CD8-positive, alpha-beta memory T cell (primary cell): ENCODE measurements around the gene ST6GAL1. TPM values are rescaled to one million over a fixed set of nuclear protein-coding genes. Genes with fewer than 3 reads are reported as not detected.

Source experiments
- CTCF ChIA-PET: fragments of 350-600 bp; sonication (Branson Sonifier 250); formaldehyde crosslinking; loops from one replicate; lab custom pipeline; 2021; ENCODE audit warnings: antibody characterized with exemption; lab: Charles Lee
- POLR2A ChIA-PET: fragments of 350-600 bp; sonication (Branson Sonifier 250); formaldehyde crosslinking; loops from one replicate; lab custom pipeline; 2021; ENCODE audit warnings: antibody characterized with exemption; lab: Charles Lee
- DNase-seq, 5 donors: peaks; one replicate each; pipeline versions ENCODE4 v3.0.0 to v3.0.0-alpha.2; 2020 to 2022; ENCODE audit warnings: mixed read lengths in 1 of 5
- H3K27ac ChIP-seq: one replicate; pipeline ENCODE4 v1.7.0; 2013; ENCODE audit warnings: low read depth, mild to moderate bottlenecking, low read length, moderate library complexity
- H3K27me3 ChIP-seq: 2 replicates; pipeline ENCODE4 v1.7.0; 2013; ENCODE audit warnings: low read length, mild to moderate bottlenecking; ENCODE audit not compliant: insufficient read depth, poor library complexity, severe bottlenecking
- H3K36me3 ChIP-seq: 2 replicates; pipeline ENCODE4 v1.7.0; 2013; ENCODE audit warnings: mild to moderate bottlenecking, low read length, moderate library complexity; ENCODE audit not compliant: insufficient read depth
- H3K4me1 ChIP-seq: 2 replicates; pipeline ENCODE4 v1.7.0; 2013; ENCODE audit warnings: mild to moderate bottlenecking, low read length, moderate library complexity; ENCODE audit not compliant: insufficient read depth
- H3K4me3 ChIP-seq: 2 replicates; pipeline ENCODE4 v1.7.0; 2013; ENCODE audit warnings: mild to moderate bottlenecking, low read length
- H3K9me3 ChIP-seq: 2 replicates; pipeline ENCODE4 v1.7.0; 2013; ENCODE audit warnings: mild to moderate bottlenecking, low read length
- H3K27ac Mint-ChIP-seq, 8 donors: one replicate each; pipeline ENCODE4 v1.8.0; 2020 to 2021; ENCODE audit warnings: mixed read lengths in 8 of 8, mild to moderate bottlenecking in 6 of 8, inconsistent platforms in 3 of 8, moderate library complexity in 3 of 8
- H3K27me3 Mint-ChIP-seq, 2 donors: one replicate each; pipeline ENCODE4 v1.8.0; 2020 to 2021; ENCODE audit warnings: mixed read lengths in 2 of 2, mild to moderate bottlenecking in 1 of 2, moderate library complexity in 1 of 2
- H3K36me3 Mint-ChIP-seq, 3 donors: one replicate each; pipeline ENCODE4 v1.8.0; 2020 to 2021; ENCODE audit warnings: mixed read lengths in 3 of 3, inconsistent platforms in 1 of 3, mild to moderate bottlenecking in 1 of 3
- H3K4me1 Mint-ChIP-seq, 3 donors: one replicate each; pipeline ENCODE4 v1.8.0; 2020 to 2021; ENCODE audit warnings: mixed read lengths in 3 of 3, inconsistent platforms in 1 of 3, mild to moderate bottlenecking in 1 of 3
- H3K4me3 Mint-ChIP-seq, 7 donors: one replicate each; pipeline ENCODE4 v1.8.0; 2020 to 2021; ENCODE audit warnings: mixed read lengths in 7 of 7, mild to moderate bottlenecking in 6 of 7, moderate library complexity in 4 of 7, inconsistent platforms in 2 of 7
- H3K9me3 Mint-ChIP-seq, 5 donors: one replicate each; pipeline ENCODE4 v1.8.0; 2020 to 2022; ENCODE audit warnings: mixed read lengths in 5 of 5, mild to moderate bottlenecking in 3 of 5, moderate library complexity in 2 of 5, inconsistent platforms in 1 of 5
- polyA plus RNA-seq: library from polyadenylated mRNA; unstranded; fragments of 300-500 nt; fragmentation: Illumina TruSeq; gene quantifications from one replicate; pipeline ENCODE4 v1.2.3, GENCODE V29; 2021
- total RNA-seq, 2 experiments: library from RNA; stranded (reverse); gene quantifications; one replicate each; pipeline ENCODE4 v1.2.3, GENCODE V29; 2021

Gene ST6GAL1
- total and polyA plus RNA-seq, 3 experiments from 2014 or later = 96.8 to 139 (median 108) TPM

DNA sequence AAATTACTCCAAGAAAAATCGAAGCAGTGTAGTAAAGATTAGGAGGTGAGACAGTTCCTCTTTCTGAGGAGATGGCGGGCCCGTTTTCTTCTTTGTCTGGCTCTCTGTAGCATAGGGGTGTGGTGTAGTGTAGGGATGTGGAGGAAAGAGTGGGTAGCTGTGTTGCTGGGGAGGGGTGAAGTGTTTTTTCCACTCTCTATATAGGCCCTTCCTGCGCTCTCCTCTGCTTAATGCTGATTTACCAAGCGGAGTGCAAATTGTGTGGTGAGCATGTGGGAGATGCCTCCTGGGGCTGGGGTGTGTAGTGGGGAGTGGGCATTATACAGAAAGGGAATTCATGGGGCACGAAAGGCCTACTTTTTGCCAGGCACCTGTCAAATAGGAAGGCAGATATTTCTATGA is 94.9 kb downstream of the ST6GAL1 start:
- Mint-ChIP-seq H3K27me3 (no peaks in the 10 kb centered on the region), H3K9me3 (no peaks in the 10 kb centered on the region), H3K36me3 (peaks cover 0 to 24% (median 8%) of the 10 kb centered on the region in 3 donors), H3K27ac (peak overlapping the region; percentile 82 to 97 (median 89)), H3K4me1 (peaks cover 69 to 82% (median 79%) of the 10 kb centered on the region in 3 donors), H3K4me3 (peak overlapping the region; percentile 79 to 92 (median 84))
- Histone ChIP-seq H3K4me3 (peak overlapping the region; percentile 64), H3K9me3 (no peaks in the 10 kb centered on the region), H3K27ac (peak overlapping the region; percentile 49), H3K27me3 (no peaks in the 10 kb centered on the region), H3K4me1 (peaks cover 75% of the 10 kb centered on the region), H3K36me3 (peaks cover 4% of the 10 kb centered on the region)
- DNase-seq = peak in 2 of 5 donors; percentile 52 to 53
- CTCF ChIA-PET = interaction anchor here (1.3 to 3.8 kb wide), 7 partner anchors 16 to 176 kb away, joined by 3 to 20 read pairs (median 5); partner anchors contain the start of gene RPL39L
- POLR2A ChIA-PET = interaction anchor here (2.0 kb wide), 1 partner anchor 16 kb away, joined by 10 read pairs; no protein-coding TSS in a partner anchor

DNA sequence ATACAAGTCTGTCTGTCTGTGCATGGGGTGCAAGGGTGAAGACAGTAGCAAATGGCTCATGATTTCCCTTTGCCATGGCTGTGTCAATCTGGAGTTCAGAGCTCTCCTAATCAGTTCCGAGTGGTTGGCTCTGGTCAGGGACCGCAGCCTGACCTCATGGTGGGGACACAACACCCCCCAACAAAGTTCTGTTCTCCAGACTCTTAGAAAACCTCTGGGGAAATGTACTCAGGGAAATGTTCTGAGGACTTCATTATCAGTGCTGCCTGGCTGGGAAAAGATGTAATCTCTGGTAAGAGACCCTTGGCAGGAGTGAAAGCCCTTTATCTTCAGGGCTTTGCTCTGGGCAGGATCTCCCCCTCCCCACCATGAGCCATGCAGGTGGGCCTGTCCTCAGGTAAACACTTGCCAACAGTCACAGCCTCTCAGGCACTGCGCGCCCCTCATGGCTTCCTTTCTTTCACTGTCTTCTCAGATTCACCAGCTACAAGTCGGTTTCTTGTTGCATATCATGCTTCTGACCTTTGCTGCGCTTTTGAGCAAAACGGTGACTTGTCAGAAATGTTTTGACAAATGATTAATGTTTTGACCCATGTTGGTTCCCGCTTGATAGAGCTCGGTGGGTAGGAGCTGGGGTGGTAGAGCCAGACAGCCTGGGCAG is 95.5 kb downstream of the ST6GAL1 start:
- Histone ChIP-seq H3K36me3 (peaks cover 4% of the 10 kb centered on the region), H3K4me1 (peaks cover 74% of the 10 kb centered on the region), H3K27ac (peak overlapping the region; percentile 49), H3K9me3 (no peaks in the 10 kb centered on the region), H3K4me3 (peak overlapping the region; percentile 64), H3K27me3 (no peaks in the 10 kb centered on the region)
- Mint-ChIP-seq H3K27me3 (no peaks in the 10 kb centered on the region), H3K9me3 (no peaks in the 10 kb centered on the region), H3K4me1 (peaks cover 68 to 81% (median 78%) of the 10 kb centered on the region in 3 donors), H3K4me3 (peak overlapping the region; percentile 79 to 92 (median 84)), H3K27ac (peak overlapping the region; percentile 82 to 97 (median 89)), H3K36me3 (peaks cover 2 to 24% (median 10%) of the 10 kb centered on the region in 3 donors)
- DNase-seq = peak in 1 of 5 donors; percentile 46
- ChIA-PET CTCF (interaction anchor here (0.8 to 3.8 kb wide), 12 partner anchors 9 to 176 kb away, joined by 3 to 20 read pairs (median 4); partner anchors contain the start of gene RPL39L), POLR2A (interaction anchor here (2.0 kb wide), 1 partner anchor 15 kb away, joined by 10 read pairs; no protein-coding TSS in a partner anchor)

DNA sequence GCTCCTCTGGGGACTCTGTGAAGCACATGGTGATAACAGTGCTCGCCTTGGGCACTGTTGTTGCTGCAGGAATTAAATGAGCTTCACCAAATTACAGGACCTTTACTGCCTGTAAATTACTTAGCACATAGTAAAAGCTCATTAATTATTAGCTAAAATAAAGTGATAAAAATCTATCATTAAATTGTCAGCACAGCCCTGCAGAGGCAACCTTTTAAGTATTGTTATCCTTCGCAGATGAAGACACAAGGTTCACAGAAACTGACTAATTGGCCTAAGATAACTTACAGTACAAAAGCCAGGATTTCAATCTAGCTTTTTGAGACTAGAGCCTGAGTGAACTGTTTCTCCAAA is 96.0 kb downstream of the ST6GAL1 start:
- Mint-ChIP-seq H3K4me1 (peaks cover 73 to 85% (median 82%) of the 10 kb centered on the region in 3 donors), H3K27ac (peak overlapping the region; percentile 82 to 97 (median 89)), H3K4me3 (peak overlapping the region; percentile 79 to 92 (median 84)), H3K9me3 (no peaks in the 10 kb centered on the region), H3K27me3 (no peaks in the 10 kb centered on the region), H3K36me3 (peaks cover 5 to 27% (median 12%) of the 10 kb centered on the region in 3 donors)
- Histone ChIP-seq H3K27ac (peak overlapping the region; percentile 49), H3K4me1 (peaks cover 74% of the 10 kb centered on the region), H3K27me3 (no peaks in the 10 kb centered on the region), H3K9me3 (no peaks in the 10 kb centered on the region), H3K4me3 (peak overlapping the region; percentile 64), H3K36me3 (peaks cover 4% of the 10 kb centered on the region)
- no peak for DNase-seq
- ChIA-PET POLR2A (interaction anchor here (2.0 kb wide), 1 partner anchor 15 kb away, joined by 10 read pairs; no protein-coding TSS in a partner anchor), CTCF (interaction anchor here (0.8 to 3.8 kb wide), 13 partner anchors 10 to 177 kb away, joined by 3 to 20 read pairs (median 4); partner anchors contain the start of gene RPL39L)

DNA sequence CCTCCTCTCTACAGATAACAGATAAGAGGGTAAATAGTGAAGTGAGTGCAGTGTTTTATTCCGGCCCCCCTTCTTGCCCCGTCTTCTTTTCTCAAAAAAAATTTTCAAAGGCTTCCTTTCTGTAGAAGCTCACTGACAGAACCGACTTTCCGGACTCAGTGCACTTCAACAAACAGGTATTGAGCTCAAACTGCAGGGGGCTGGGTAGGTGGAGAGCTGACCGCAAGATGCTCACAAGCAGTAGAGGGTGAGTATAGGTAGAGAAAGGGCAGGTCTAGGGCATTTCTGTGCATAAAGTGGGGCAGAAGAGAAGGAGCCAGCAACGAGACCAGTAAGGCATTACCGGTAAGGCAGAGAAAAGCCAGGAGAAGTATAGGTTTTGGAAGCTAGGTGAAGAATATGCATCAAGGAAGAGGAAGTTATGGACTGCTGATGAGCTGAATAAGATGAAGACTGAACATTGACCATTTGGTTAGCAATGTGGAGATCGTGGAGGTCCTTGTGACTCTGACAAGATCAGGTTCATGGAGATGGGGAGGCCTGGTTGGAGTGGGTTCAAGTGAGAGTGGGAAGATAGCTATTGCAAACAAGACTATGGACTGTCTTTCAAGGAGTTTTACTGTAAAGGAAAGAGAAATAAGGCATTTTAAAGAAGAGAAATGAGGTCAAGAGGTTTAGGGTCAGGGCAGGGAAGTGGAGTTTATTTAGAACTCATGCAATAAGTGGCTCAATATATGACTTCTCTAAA is 97.4 kb downstream of the ST6GAL1 start:
- POLR2A ChIA-PET = interaction anchor here (0.5 to 2.8 kb wide), 14 partner anchors 9 to 245 kb away, joined by 3 to 15 read pairs (median 3); partner anchors contain the start of genes EIF4A2 and RPL39L
- peak overlapping the region; percentile 78 to 94 (median 88) for H3K27ac Mint-ChIP-seq
- Histone ChIP-seq H3K27me3 (no peaks in the 10 kb centered on the region), H3K27ac (no peak overlapping the region), H3K4me1 (peaks cover 76% of the 10 kb centered on the region), H3K4me3 (peak overlapping the region; percentile 64), H3K36me3 (peaks cover 4% of the 10 kb centered on the region), H3K9me3 (no peaks in the 10 kb centered on the region)
- CTCF ChIA-PET = interaction anchor here (0.8 to 3.8 kb wide), 17 partner anchors 9 to 178 kb away, joined by 3 to 20 read pairs (median 5); partner anchors contain the start of gene RPL39L
- DNase-seq = peak; percentile 31 to 88 (median 78)
- H3K4me3 Mint-ChIP-seq = peak overlapping the region; percentile 82 to 90 (median 86)
- H3K4me1 Mint-ChIP-seq = peaks cover 74 to 88% (median 85%) of the 10 kb centered on the region in 3 donors
- H3K27me3 Mint-ChIP-seq = no peaks in the 10 kb centered on the region
- H3K36me3 Mint-ChIP-seq = peaks cover 5 to 32% (median 16%) of the 10 kb centered on the region in 3 donors
- no peaks in the 10 kb centered on the region for H3K9me3 Mint-ChIP-seq

DNA sequence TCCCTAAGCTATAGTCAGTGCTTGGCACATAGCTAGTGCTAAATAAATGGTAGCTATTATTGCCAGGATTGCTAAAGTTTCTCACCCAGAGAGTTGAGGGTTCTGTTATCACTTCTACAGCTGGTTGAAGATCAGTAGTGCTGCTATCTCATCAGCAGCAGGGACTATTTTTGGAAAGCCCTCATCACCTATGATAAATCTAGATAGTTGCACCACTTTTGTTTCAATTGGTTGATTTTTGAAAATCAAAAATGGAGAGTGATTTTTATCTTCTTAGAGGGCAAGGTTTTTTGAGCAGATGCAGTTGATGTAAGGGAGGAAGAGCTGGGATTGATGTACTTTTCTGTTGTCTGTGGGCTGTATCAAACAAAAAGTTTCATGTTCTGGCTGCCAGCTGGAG is 101.6 kb downstream of the ST6GAL1 start:
- Histone ChIP-seq H3K9me3 (no peaks in the 10 kb centered on the region), H3K27me3 (no peaks in the 10 kb centered on the region), H3K27ac (no peak overlapping the region), H3K4me1 (peaks cover 58% of the 10 kb centered on the region), H3K36me3 (no peaks in the 10 kb centered on the region), H3K4me3 (no peak overlapping the region)
- peak overlapping the region; percentile 57 to 80 (median 77) for H3K4me3 Mint-ChIP-seq
- ChIA-PET CTCF (interaction anchor here (0.9 to 2.7 kb wide), 5 partner anchors 10 to 133 kb away, joined by 3 to 9 read pairs (median 3); no protein-coding TSS in a partner anchor), POLR2A (interaction anchor here (0.7 to 1.0 kb wide), 2 partner anchors 10 to 32 kb away, joined by 3 to 5 read pairs; no protein-coding TSS in a partner anchor)
- peaks cover 70 to 91% (median 84%) of the 10 kb centered on the region in 3 donors for H3K4me1 Mint-ChIP-seq
- H3K27me3 Mint-ChIP-seq = no peaks in the 10 kb centered on the region
- no peak for DNase-seq
- H3K27ac Mint-ChIP-seq = peak overlapping the region; percentile 72 to 98 (median 80)
- H3K36me3 Mint-ChIP-seq = peaks cover 28 to 46% (median 29%) of the 10 kb centered on the region in 3 donors
- peaks cover 0 to 12% (median 3%) of the 10 kb centered on the region in 5 donors for H3K9me3 Mint-ChIP-seq

DNA sequence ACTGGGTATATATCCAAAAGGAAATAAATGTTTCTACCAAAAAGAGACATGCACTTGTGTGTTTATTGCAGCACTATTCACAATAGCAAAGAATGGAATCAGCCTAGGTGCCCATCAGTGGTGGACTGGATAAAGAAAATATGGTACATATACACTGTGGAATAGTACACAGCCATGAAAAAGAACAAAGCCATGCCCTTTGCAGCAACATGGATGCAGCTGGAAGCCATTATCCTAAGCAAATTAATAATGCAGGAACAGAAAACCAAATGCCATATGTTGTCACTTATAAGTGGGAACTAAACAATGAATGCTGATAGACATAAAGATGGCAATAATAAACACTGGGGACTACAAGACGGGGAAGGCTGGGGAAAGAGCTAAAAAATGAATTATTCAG is 106.1 kb downstream of the ST6GAL1 start:
- Histone ChIP-seq H3K4me3 (no peak overlapping the region), H3K27ac (no peak overlapping the region), H3K4me1 (peaks cover 60% of the 10 kb centered on the region), H3K9me3 (no peaks in the 10 kb centered on the region), H3K27me3 (no peaks in the 10 kb centered on the region), H3K36me3 (peaks cover 16% of the 10 kb centered on the region)
- ChIA-PET CTCF (interaction anchor here (1.9 kb wide), 1 partner anchor 9 kb away, joined by 5 read pairs; no protein-coding TSS in a partner anchor), POLR2A (interaction anchor here (0.5 to 2.1 kb wide), 2 partner anchors 9 to 83 kb away, joined by 3 to 6 read pairs; no protein-coding TSS in a partner anchor)
- peaks cover 54 to 79% (median 72%) of the 10 kb centered on the region in 3 donors for H3K4me1 Mint-ChIP-seq
- no peak for DNase-seq
- H3K36me3 Mint-ChIP-seq = peaks cover 37 to 64% (median 37%) of the 10 kb centered on the region in 3 donors
- H3K4me3 Mint-ChIP-seq = no peak overlapping the region
- peaks cover 0 to 12% (median 3%) of the 10 kb centered on the region in 5 donors for H3K9me3 Mint-ChIP-seq
- peak overlapping the region in 1 of 8 donors; percentile 26 for H3K27ac Mint-ChIP-seq
- no peaks in the 10 kb centered on the region for H3K27me3 Mint-ChIP-seq

DNA sequence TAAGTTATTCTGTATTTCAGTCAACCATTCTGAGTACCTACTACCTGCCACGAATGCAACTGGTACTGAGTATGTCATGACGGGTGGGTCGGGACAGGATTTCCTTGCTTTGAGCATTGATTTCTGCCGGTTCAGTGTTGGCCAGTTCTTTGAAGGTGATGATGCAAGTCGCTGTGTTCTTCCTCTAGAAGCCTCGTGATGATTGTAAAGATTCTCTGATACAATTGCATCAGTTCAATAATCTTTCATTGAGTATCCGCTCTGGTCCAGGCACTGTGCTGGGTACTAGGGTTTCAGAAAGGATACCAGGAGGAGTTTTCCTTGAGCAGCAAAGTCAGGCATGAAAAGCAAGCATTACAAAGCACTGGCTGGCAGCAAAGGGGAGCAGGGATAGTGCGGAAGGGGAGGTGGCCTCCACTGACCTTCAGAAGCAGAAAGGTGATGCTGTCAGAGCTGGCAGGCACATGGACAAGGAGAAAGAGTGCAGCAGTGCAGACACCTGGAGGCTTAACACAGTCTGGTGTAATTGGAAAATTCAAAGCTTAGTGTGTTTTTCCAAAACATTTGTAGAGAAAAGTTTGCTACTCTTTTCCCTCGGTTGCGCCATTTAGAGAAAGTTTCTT is 108.9 kb downstream of the ST6GAL1 start:
- Histone ChIP-seq H3K27me3 (no peaks in the 10 kb centered on the region), H3K4me3 (no peak overlapping the region), H3K27ac (no peak overlapping the region), H3K4me1 (peaks cover 62% of the 10 kb centered on the region), H3K36me3 (peaks cover 33% of the 10 kb centered on the region), H3K9me3 (no peaks in the 10 kb centered on the region)
- DNase-seq = no peak
- ChIA-PET CTCF (interaction anchor here (0.9 to 2.6 kb wide), 2 partner anchors 24 to 190 kb away, joined by 3 to 10 read pairs; no protein-coding TSS in a partner anchor), POLR2A (interaction anchor here (2.8 kb wide), 1 partner anchor 11 kb away, joined by 15 read pairs; no protein-coding TSS in a partner anchor)
- Mint-ChIP-seq H3K4me1 (peaks cover 61 to 82% (median 77%) of the 10 kb centered on the region in 3 donors), H3K4me3 (peak overlapping the region in 2 of 7 donors; percentile 60 to 75), H3K27me3 (no peaks in the 10 kb centered on the region), H3K36me3 (peaks cover 40 to 71% (median 46%) of the 10 kb centered on the region in 3 donors), H3K27ac (peak overlapping the region; percentile 45 to 88 (median 80)), H3K9me3 (peaks cover 0 to 9% (median 3%) of the 10 kb centered on the region in 5 donors)
